H1 (cell line): ENCODE results near the gene C1orf21. TPM values are rescaled to one million over a fixed set of nuclear protein-coding genes. Genes with fewer than 3 reads are reported as not detected.

ENCODE experiments used
- EP300 ChIP-seq, 2 experiments: IDR thresholded peaks; 1 replicate in 1 of 2; 2 replicates in 1 of 2; pipeline ENCODE4 v1.6.1; 2011 to 2012; ENCODE audit warnings: low read depth in 2 of 2, low read length in 2 of 2, mild to moderate bottlenecking in 2 of 2, borderline replicate concordance in 1 of 2, inconsistent platforms in 1 of 2, moderate library complexity in 1 of 2
- SP1 ChIP-seq: IDR thresholded peaks from 2 replicates; pipeline ENCODE4 v1.6.1; 2011; ENCODE audit warnings: low read depth, low read length
- polyA plus RNA-seq, 7 experiments: library from polyadenylated mRNA; depleted of rRNA in 3 of 7; stranded (reverse) in 5 of 7; unstranded in 2 of 7; fragments of >200 nt in 5 of 7; fragments of 200-250 nt in 2 of 7; gene quantifications; 1 replicate in 5 of 7; 2 replicates in 1 of 7; 4 replicates in 1 of 7; pipeline versions ENCODE4 v1.2.1 to v1.2.3, GENCODE V29; 2011 to 2013; ENCODE audit warnings: missing spikeins in 2 of 7, mixed read lengths in 2 of 7
- total RNA-seq: library from RNA; stranded (reverse); fragmentation: NEBNext Ultra II Directional; extraction: Animal tissue kit (Norgen Biotek cat#: 25700); gene quantifications from 2 replicates; pipeline ENCODE4 v1.2.1, GENCODE V29; 2021

Gene C1orf21
- total and polyA plus RNA-seq, 2 of the 8 experiments (the other 6 are each of a cell fraction or from before 2014, with no cell fraction given), result 16.6 to 51.0 TPM

DNA sequence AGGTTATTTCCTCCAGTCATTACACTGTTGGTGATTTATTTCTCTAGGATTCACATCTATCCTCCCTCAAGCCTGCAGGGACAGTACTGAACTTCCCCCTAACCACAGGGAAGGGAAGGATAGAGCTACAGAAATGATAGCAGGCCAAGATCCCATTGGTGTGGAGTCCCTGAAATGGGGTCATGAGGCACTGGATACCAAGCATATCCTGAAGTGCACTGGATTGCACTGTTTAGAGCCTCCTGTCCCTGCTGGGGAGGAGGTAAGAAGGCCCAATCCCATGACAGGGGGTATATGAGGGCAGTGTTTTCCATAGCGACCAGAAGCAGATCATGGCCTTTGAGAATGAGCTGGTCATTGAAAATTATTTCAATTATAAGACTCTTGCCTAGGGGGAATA lies 56.8 kb downstream of the C1orf21 start (continued):
- no peak for TF ChIP-seq SP1
- TF ChIP-seq EP300 (IDR thresholded peaks at IDR 0.05; ENCODE audit: borderline replicate concordance in 1 of 2, low read depth in 2 of 2, low read length in 2 of 2), result no peak
